Activated naive CD8-positive, alpha-beta T cell treated with anti-CD3 and anti-CD28 coated beads, Interleukin-2, amount 10 ng/mL, durations not matched to agents 7 days and 5 days (primary cell): ENCODE results near the gene APOBEC3A. TPM values are rescaled to one million over a fixed set of nuclear protein-coding genes. Genes with fewer than 3 reads are reported as not detected.
"Not testable (repeated sequence)": the region's sequence is repeated elsewhere in the genome, so short reads cannot be mapped to it uniquely, and the experiment has no call there.

Experiments used
- ATAC-seq: fragments of 150-1000 bp; cut with Tn5 transposase; one replicate; pipeline ENCODE4 v1.10.0; 2021; ENCODE audit warnings: low read depth, moderate library complexity
- POLR2A ChIA-PET: fragments of 350-600 bp; sonication (Branson Sonifier 250); formaldehyde crosslinking; loops from one replicate; lab custom pipeline; 2021; ENCODE audit warnings: antibody characterized with exemption; lab: Charles Lee
- DNase-seq: peaks from one replicate; pipeline ENCODE4 v3.0.0; 2021
- H3K27ac Mint-ChIP-seq: one replicate; pipeline ENCODE4 v1.8.0; 2022; ENCODE audit warnings: mild to moderate bottlenecking, mixed read lengths
- H3K27me3 Mint-ChIP-seq: one replicate; pipeline ENCODE4 v1.8.0; 2022; ENCODE audit warnings: mild to moderate bottlenecking, moderate library complexity, mixed read lengths
- H3K36me3 Mint-ChIP-seq: one replicate; pipeline ENCODE4 v1.8.0; 2021; ENCODE audit warnings: mild to moderate bottlenecking, mixed read lengths
- H3K4me1 Mint-ChIP-seq: one replicate; pipeline ENCODE4 v1.8.0; 2021; ENCODE audit warnings: mixed read lengths
- H3K4me3 Mint-ChIP-seq: one replicate; pipeline ENCODE4 v1.8.0; 2022; ENCODE audit warnings: mild to moderate bottlenecking, moderate library complexity, mixed read lengths
- H3K9me3 Mint-ChIP-seq: one replicate; pipeline ENCODE4 v1.8.0; 2021; ENCODE audit warnings: mixed read lengths
- total RNA-seq, 2 experiments: library from RNA; stranded (reverse); gene quantifications; one replicate each; pipeline ENCODE4 v1.2.3, GENCODE V29; 2021

APOBEC3A gene
- total RNA-seq, 2 experiments from 2014 or later, result not detected

DNA sequence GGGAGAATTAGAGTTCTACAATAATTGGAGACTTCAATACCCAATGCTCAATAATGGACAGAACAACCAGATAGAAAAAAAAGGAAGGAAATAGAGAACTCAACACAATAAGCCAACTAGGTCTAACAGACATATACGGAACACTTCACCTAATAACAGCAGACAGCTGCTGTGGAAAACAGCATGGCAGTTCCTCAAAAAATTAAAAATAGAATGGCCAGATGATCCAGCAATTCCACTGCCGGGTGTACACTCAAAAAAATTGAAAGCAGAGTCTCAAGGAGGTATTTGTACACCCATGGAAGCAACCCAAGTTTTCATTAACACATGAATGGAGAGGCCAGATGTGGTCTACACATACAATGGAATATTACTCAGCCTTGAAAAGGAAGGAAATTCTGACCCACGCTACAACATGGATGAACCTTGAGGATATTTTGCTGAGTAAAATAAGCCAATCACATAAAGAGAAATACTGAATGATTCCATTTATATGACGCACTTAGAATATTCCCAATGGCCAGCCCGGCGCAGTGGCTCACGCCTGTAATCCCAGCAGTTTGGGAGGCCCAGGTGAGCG is 51.0 kb downstream of the APOBEC3A start:
- POLR2A ChIA-PET, result interaction anchor here (1.0 kb wide), 1 partner anchor 311 kb away, joined by 3 read pairs; no protein-coding TSS in a partner anchor
- H3K27ac Mint-ChIP-seq, ATAC-seq, H3K27me3 Mint-ChIP-seq, H3K36me3 Mint-ChIP-seq, DNase-seq, H3K4me3 Mint-ChIP-seq, H3K4me1 Mint-ChIP-seq, H3K9me3 Mint-ChIP-seq: not testable (repeated sequence)

DNA sequence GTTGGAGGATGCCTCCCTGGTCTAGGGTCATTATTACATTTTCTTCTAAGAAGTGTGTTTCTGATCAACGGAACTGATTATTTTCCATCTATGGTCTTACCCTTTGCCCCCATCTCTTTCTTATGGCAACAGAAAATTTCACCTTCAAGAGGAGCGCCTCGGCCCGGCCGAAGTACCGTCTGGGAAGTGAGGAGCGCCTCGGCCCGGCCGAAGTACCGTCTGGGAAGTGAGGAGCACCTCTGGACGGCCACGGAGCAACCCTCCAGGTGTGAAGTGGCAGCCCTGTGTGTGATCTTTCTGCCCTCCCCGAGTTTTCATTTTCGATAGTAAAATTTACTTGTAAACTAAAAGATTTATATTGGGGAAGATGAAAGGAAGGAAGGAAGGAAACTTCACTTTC is 53.5 kb downstream of the APOBEC3A start:
- no peak for ATAC-seq
- Mint-ChIP-seq H3K4me3 (no peak overlapping the region), H3K27me3 (peaks cover 3% of the 10 kb centered on the region), H3K36me3 (peaks cover 2% of the 10 kb centered on the region), H3K27ac (no peak overlapping the region), H3K4me1 (peaks cover 16% of the 10 kb centered on the region), H3K9me3 (no peaks in the 10 kb centered on the region)
- no peak for DNase-seq
- POLR2A ChIA-PET, result no interaction called here

Other genes starting within 250 kb of the APOBEC3A start
- 100 to 1,000 TPM; 607 to 626 TPM for gene SUN2, start 201.6 kb upstream of the APOBEC3A start, total RNA-seq
- 10 to 100 TPM in 1 of 2 experiments, 1 to 10 TPM in 1; 9.3 to 12.0 TPM for gene DNAL4, start 163.5 kb upstream of the APOBEC3A start, total RNA-seq
- gene NPTXR, start 113.6 kb upstream of the APOBEC3A start, total RNA-seq, result 1 to 10 TPM; 5.9 to 6.8 TPM
- 10 to 100 TPM; 66.0 to 66.4 TPM for gene CBX6, start 85.4 kb upstream of the APOBEC3A start, total RNA-seq
- gene APOBEC3B, start 24.7 kb downstream of the APOBEC3A start, total RNA-seq, result 1 to 10 TPM; 7.1 to 7.2 TPM
- gene APOBEC3C, start 56.6 kb downstream of the APOBEC3A start, total RNA-seq, result 100 to 1,000 TPM; 120 to 124 TPM
- 10 to 100 TPM; 46.8 to 47.4 TPM for gene APOBEC3D, start 63.5 kb downstream of the APOBEC3A start, total RNA-seq
- 10 to 100 TPM; 41.4 to 45.1 TPM for gene APOBEC3F, start 83.3 kb downstream of the APOBEC3A start, total RNA-seq
- gene APOBEC3G, start 119.7 kb downstream of the APOBEC3A start, total RNA-seq, result 100 to 1,000 TPM; 116 to 118 TPM
- 10 to 100 TPM; 75.5 to 84.9 TPM for gene APOBEC3H, start 139.6 kb downstream of the APOBEC3A start, total RNA-seq
- 10 to 100 TPM; 64.2 to 71.3 TPM for gene CBX7, start 195.1 kb downstream of the APOBEC3A start, total RNA-seq